ENCODE data around the gene PLA2G10.
"Not testable (repeated sequence)": the region's sequence is repeated elsewhere in the genome, so short reads cannot be mapped to it uniquely, and the experiment has no call there.

Gene PLA2G10

DNA sequence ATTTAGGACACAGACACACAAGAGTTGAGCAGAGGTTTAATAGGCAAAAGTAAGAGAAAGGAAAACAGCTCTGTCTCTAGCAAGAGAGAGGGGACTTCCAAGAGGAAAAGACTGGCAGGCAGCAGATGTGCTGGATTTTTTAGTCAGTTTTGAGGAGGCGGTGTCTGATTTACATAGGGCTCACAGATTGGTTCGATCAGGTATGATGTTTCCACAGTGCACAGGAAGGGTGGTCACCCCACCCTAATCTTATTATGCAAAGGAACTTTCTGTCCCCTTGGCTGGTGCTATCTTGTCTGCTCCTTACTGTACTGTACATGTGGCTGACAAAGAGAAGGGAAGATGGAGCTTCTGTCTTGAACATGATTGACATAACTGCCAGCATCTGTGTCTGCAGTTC is 36.0 kb downstream of the PLA2G10 start:
- DNase-seq, result no peak

DNA sequence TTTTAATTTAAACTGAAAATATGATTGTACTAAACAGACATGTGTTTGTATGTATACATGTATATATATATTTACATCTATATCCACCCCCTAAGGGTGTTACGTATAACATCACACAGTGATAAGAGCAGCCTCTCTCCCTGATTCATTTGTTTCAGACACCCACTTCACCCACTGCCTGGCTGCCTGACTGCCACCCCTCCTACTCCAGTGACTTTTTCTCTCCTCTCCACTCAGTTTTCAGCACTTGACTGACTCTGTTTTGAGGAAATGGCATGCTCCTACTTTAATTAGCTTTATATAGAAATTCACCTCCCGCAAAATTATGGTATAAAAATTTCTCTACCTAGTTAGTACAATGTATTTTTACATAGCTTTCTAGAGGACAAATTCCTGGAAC is 41.4 kb downstream of the PLA2G10 start:
- DNase-seq, result no peak

DNA sequence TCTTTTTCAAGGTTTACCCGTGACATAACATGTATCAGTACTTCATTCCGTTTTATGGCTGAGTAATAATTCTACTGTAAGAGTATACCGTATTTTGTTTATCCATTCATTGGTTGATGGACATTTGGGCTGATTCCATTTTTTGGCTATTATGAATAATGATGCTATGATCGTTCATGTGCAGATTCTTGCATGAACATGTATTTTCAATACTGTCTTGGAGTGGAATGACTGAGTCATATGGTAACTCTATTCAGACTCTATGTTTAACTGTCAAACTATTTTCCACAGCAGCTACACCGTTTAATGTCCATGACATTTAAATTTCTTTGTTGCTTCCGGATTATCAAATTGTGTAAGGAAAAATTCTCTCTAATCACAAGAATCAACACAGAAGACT is 43.5 kb downstream of the PLA2G10 start:
- peak; percentile 13 for DNase-seq

DNA sequence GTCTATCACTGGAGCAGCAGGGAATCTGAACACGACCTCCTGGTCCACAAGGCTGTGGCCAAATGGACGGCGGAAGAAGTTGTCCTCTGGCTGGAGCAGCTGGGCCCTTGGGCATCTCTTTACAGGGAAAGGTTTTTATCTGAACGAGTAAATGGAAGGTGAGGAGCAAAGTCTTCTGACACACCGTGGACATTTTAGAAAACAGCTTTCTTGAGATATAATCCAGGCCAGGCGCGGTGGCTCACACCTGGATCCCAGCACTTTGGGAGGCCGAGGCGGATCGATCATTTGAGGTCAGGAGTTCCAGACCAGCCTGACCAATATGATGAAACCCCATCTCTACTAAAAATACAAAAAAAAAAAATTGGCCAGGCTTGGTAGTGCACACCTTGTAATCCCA is 44.3 kb downstream of the PLA2G10 start:
- DNase-seq, result no peak

DNA sequence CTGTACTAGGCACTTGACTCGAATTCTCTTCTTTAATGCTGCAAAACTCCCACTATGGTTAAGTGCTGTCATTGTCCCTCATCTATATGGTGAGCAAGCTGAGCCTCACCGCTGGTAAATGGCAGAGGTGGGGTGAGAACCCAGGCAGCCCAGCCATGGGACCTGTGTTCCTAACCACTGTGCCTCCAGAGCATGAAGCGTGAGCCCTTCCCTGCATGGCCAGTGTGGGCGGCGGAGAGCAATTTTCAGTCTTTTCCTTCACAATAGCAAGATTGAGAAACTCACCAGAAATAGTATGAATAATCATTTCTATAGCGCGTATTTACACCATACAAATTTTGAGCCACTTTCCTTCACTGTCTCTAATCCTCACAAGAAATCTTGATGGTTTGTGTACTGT is 52.2 kb downstream of the PLA2G10 start:
- DNase-seq, result no peak

DNA sequence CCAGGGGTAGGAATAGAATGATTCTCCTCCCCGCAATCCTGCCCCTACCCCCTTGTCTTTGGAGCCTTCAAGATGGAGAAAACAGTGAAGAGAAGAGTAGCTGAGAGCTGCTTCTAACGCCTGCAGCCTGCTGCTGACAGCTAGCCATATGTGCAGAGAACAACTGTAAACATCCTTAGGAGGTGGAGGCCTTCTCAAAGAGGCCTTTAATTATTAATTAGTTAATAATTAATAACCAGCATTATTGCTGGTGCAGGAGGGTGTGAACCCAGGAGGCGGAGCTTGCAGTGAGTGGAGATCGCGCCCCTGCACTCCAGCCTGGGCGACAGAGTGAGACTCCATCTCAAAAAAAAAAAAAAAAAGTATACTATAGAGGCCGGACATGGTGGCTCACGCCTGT is 52.9 kb downstream of the PLA2G10 start:
- DNase-seq, result no peak

DNA sequence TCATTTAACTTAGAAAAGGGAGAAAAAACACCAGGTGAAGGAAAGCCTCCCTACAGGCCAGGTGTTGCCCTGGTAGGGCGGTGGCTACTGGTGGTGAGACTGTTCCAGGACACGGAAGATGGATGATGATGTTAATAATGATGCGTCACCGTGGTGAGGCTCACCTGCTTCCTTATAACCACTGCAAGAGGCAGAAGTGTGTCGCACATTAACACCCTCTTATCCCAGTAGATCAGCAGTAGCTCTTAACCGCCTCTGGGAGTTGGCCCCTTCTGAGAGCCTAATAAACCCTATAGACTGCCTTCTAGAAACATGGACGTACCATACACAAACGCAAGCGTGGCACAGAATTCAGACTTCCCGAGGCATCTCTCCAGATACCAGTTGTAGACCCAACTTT is 53.6 kb downstream of the PLA2G10 start:
- no peak for DNase-seq

DNA sequence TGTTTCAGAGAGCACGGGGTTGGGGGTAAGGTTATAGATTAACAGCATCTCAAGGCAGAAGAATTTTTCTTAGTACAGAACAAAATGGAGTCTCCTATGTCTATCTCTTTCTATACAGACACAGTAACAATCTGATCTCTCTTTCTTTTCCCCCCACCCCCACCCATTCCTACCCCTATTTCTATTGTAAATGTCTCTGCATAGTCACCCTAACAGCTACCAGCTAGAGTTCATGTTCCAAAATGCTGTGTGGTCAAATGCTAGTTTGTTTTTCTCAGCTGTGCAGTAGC is 57.2 kb downstream of the PLA2G10 start:
- not testable (repeated sequence) for DNase-seq

DNA sequence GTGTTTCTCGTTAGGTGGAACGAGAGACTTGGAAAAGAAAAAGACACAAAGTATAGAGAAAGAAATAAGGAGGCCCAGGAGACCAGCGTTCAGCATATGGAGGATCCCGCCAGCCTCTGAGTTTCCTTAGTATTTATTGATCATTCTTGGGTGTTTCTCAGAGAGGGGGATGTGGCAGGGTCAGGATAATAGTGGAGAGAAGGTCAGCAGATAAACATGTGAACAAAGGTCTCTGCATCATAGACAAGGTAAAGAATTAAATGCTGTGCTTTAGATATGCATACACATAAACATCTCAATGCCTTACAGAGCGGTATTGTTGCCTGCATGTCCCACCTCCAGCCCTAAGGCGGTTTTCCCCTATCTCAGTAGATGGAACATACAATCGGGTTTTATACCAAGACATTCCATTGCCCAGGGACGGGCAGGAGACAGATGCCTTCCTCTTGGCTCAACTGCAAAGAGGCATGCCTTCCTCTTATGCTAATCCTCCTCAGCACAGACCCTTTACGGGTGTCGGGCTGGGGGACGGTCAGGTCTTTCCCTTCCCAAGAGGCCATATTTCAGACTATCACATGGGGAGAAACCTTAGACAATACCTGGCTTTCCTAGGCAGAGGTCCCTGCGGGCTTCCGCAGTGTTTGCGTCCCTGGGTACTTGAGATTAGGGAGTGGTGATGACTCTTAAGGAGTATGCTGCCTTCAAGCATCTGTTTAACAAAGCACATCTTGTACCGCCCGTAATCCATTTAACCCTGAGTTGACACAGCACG is 57.7 kb downstream of the PLA2G10 start:
- DNase-seq, result not testable (repeated sequence)

DNA sequence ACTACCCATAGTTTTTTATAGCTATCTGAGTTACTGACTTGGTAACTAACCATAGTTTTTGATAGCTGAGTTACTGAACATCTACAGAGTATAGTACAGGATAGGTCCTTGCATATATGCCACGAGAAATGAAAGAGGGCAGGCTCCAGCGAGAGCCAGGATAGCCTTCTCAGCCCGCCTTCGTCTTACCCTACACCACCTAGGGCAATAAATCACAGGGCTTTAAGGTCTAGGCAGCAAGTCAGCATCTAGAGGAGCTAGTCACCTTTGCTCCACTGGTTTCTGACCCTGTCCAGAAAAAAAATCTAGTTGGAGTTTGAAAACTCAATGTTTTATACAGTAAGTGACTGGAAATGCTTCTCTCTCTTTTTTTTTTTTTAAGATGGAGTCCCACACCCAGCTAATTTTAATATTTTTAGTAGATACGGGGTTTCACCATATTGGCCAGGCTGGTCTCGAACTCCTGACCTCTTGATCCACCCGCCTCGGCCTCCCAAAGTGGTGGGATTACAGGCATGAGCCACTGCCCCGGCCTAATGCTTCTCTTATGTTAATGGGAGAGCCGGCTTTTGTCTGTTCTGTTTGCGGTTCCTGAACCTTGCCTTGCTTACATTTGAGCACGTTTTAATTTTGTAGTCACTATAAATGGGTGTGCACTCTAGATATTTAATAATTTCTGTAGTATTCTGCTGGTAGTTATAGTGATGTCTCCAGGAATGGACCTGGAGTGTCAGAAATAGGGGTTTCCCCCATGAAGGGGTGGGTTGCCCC is 58.5 kb downstream of the PLA2G10 start:
- no peak for DNase-seq

DNA sequence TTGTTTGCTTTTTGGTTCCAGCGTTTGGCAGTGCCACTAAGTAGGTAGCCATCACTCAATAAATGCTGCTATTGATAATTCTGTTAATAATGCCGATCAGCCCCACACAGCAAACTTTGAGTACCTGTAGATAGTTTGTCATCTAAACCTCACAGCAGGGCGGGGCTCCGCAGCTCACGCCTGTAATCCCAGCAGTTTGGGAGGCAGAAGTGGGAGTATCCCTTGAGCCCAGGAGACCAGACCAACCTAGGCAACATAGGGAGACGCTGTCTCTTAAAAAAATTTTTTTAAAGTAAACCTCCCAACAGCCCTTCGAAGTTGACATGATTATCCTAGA is 59.8 kb downstream of the PLA2G10 start:
- no peak for DNase-seq

DNA sequence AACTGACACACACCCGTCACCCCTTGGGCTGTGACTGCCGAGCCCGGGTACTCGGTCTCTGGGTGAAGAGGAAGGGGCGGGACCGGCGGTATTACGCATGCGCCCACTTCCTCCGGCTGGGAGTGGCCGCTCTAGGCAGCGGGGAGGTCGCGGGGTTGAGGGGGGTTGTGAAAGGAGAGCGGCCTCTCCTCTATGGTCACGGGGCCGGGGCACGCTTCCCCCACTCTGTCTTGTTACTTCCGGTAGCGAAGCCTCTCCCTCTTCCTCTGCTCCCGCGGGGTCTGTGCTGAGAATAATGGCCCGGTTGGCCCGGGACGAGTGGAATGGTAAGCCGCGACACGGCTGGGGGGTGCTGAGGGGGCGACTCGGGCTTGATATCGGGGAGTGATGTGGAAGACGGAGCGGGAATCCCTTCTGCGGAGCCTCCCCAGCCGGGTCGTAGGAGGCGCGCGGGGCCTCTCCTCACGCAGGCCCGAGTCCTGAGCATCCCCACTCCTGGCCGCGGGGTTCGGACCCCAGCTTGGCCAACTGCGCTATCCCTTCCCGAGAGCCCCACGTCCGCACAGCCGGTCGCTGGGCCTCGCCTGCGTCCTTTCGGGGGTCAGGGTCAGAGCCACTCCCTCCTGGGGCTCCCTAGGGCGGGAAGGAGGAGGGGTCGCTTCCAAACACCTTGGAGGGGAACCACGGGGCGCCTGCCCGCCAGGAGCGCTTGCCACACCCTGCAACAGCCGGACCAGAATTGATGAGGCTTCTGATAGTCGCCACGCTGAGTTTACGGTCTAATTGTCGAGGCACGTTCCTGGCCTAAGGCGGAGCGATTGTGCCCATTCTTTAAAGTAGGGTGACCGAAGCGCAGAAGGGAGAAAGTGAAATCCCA is 61.2 kb downstream of the PLA2G10 start, which contains the start of gene BFAR:
TSS of gene BFAR (plus strand) at position 259 of the 877 bp plus-strand sequence. CDS start 11,396 bp downstream, outside the sequence.
- DNase-seq, result peak; percentile 99

DNA sequence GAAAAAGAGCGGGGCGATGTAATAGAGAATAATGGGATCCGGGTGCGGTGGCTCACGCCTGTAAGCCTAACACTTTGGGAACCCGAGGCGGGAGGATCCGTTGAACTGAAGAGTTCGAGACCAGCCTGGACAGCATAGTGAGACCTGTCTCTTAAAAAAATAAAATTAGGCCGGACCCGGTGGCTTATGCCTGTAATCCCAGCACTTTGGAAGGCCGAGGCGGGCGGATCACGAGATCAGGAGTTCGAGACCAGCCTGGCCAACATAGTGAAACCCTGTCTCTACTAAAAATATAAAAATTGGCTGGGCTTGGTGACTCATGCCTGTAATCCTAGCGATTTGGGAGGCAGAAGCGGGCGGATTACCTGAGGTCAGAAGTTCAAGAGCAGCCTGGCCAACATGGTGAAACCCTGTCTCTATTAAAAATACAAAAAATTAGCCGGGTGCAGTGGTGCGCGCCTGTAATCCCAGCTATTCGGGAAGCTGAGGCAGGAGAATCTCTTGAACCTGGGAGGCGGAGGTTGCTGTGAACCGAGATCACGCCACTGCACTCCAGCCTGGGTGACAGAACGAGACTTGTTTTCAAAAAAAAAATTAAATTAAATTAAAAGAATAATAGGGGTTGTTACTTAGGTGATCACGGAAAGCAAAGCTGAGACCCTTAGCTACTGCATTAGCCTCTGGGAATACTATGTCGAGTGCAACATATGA is 63.3 kb downstream of the PLA2G10 start:
- DNase-seq, result not testable (repeated sequence)

DNA sequence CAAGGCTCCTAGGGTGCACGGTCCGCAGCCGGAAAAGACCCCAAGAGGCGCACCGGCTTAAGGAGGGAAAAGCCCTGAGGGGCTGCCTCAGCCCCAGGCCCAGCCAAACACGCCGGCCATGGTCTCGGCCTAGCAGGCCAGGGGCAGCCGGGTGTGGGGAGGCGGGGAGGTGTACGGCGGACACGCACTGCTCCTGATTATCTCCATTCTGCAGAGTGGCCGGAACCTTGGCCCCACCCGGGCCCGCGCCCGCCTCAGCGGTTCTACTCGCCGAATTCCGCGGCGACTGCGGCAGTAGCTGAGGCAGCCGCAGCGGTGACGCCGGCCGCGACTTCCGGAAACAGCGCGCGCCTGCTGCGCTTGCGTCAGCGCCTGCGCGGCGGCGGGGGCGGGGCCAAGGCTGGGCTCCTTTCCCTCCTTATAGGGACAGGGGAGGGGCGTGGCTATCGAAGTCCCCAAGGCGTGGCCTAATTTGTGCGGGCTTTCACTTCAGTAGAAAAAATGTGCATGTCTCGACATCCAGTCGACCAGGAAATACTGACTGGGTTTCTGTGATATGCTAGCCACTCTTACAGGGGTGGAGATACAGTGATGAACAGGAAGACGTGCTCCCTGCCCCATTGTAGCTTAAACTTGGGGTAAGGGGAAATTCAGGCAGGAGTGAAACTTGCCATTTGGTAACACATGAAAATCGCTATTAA is 64.0 kb downstream of the PLA2G10 start, which contains the start of gene PARN:
TSS of gene PARN (minus strand) at position 342 of the 701 bp plus-strand sequence. CDS start at position 207, 135 bp downstream.
- DNase-seq, result peak; percentile 98

DNA sequence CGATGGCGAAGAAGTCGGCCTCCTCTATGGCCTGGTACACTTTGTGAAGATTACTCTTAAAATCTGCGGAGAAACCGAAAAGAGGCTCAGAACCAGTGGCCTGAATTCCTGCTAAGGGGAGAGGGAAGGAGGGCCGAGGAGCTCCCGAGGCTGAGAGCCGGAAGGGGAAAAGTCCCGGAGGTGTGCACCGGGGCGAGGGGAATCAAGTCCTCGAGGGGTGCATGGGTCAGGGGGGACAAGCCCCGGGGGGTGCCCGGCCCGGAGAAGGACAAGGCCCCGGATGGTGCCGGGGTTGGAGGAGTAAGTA is 64.5 kb downstream of the PLA2G10 start:
- peak; percentile 27 for DNase-seq

DNA sequence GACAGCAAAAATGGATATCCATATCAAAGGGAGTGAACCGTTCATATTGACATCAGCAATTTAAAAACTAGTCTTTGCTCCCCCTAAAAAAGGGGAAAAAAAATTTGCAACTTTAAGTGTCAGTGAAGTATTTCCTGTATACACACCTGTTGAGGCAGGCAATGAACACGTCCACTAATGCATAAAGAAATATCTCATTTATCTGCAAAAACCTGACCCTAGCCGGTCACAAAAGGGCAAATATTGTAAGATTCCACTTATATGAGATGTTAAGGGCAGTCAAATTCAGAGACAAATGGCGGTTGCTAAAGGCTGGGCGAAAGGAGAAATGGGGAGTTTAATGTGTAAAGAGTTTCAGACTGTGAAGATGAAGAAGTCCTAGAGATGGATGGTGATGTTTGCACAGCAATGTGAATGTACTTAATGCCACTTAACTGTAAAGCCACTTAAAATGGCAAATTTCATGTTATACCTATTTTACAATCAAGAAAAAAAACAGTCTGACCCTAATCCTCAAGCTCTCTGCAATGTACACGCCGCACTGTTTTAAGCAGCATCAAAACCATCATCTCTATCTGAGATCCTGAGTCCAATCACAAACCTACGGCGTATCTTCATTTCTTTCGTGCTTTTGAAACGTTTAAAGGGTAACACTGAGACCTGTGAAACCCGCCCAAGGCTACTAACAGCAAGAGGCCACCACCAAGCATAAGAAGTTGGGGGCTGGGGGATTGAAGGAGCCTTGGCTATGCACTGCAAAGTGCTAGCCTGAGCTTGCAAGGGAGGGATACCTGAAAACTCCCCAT is 65.1 kb downstream of the PLA2G10 start:
- no peak for DNase-seq

DNA sequence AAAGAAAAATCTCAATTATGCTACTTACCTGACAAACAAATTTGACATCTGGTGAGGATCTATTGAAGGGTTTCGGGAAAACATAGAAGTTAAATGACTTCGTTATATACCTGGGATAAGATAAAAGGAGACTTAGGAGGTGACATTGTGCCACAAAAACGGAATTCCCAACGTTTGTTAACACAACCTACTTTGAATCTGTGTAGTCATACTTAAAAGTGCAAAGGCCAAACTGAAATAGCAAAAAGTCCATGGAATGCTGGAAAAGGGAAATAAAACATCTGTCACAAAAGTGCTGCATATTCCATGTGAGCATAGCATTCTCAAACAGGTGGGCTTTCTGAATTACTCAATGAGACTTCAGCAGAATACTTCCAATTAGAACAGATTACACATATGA is 67.0 kb downstream of the PLA2G10 start:
- no peak for DNase-seq
